SK-N-SH treated with all-trans-retinoic acid at 6 μM for 48 hours (cell line): ENCODE measurements around the gene FOXO3.

Experiments used
- ATAC-seq: fragments of 200-7000 bp; cut with Tn5 transposase; 3 replicates; pipeline ENCODE4 v1.9.1; 2020; ENCODE audit warnings: mild to moderate bottlenecking, moderate library complexity
- ARNTL ChIP-seq: fragments of 450-650 bp; formaldehyde crosslinking; IDR thresholded peaks from 2 replicates; pipeline ENCODE4 v1.5.0; 2020; ENCODE audit warnings: low read depth, mild to moderate bottlenecking, moderate library complexity, borderline replicate concordance
- BACH2 ChIP-seq: fragments of 250-450 bp; sonication (Bioruptor Pico); IDR thresholded peaks from 2 replicates; pipeline ENCODE4 v1.9.0; 2021; ENCODE audit warnings: mild to moderate bottlenecking, borderline replicate concordance
- CSDC2 ChIP-seq: fragments of 250-450 bp; sonication (Bioruptor Pico); IDR thresholded peaks from 2 replicates; pipeline ENCODE4 v1.5.0; 2020; ENCODE audit warnings: mild to moderate bottlenecking, moderate library complexity
- ESRRG ChIP-seq: fragments of 250-450 bp; sonication (Bioruptor Pico); IDR thresholded peaks from 2 replicates; pipeline ENCODE4 v1.6.1; 2021; ENCODE audit warnings: mild to moderate bottlenecking
- GLIS3 ChIP-seq: fragments of 250-450 bp; sonication (Bioruptor Pico); IDR thresholded peaks from 2 replicates; pipeline ENCODE4 v1.5.0; 2020; ENCODE audit warnings: mild to moderate bottlenecking, moderate library complexity
- ISL1 ChIP-seq: fragments of 250-450 bp; sonication (Bioruptor Pico); IDR thresholded peaks from 2 replicates; pipeline ENCODE4 v2.1.2; 2022; ENCODE audit warnings: mild to moderate bottlenecking, moderate library complexity
- OSR1 ChIP-seq: fragments of 250-450 bp; sonication (Bioruptor Pico); IDR thresholded peaks from 2 replicates; pipeline ENCODE4 v1.8.0; 2022; ENCODE audit warnings: moderate library complexity, mild to moderate bottlenecking, inconsistent platforms
- PPARA ChIP-seq: fragments of 250-450 bp; sonication (Bioruptor Pico); IDR thresholded peaks from 2 replicates; pipeline ENCODE4 v1.5.0; 2020; ENCODE audit warnings: mild to moderate bottlenecking, borderline replicate concordance
- RARB ChIP-seq: fragments of 250-450 bp; sonication (Bioruptor Pico); IDR thresholded peaks from 2 replicates; pipeline ENCODE4 v1.8.0; 2021; ENCODE audit warnings: mild to moderate bottlenecking, moderate library complexity
- SNAI2 ChIP-seq: fragments of 250-450 bp; sonication (Bioruptor Pico); IDR thresholded peaks from 2 replicates; pipeline ENCODE4 v1.5.0; 2020; ENCODE audit warnings: mild to moderate bottlenecking, moderate library complexity
- TOX ChIP-seq: fragments of 250-450 bp; sonication (Bioruptor Pico); IDR thresholded peaks from 2 replicates; pipeline ENCODE4 v1.8.0; 2021; ENCODE audit warnings: mild to moderate bottlenecking, moderate library complexity, borderline replicate concordance
- ZC3H10 ChIP-seq: fragments of 250-450 bp; sonication (Bioruptor Pico); IDR thresholded peaks from 2 replicates; pipeline ENCODE4 v1.5.1; 2021; ENCODE audit warnings: mild to moderate bottlenecking, moderate library complexity
- ZFP3 ChIP-seq: fragments of 250-450 bp; sonication (Bioruptor Pico); IDR thresholded peaks from 2 replicates; pipeline ENCODE4 v1.5.0; 2020; ENCODE audit warnings: mild to moderate bottlenecking, moderate library complexity
- ZFP30 ChIP-seq: fragments of 450-650 bp; formaldehyde crosslinking; IDR thresholded peaks from 2 replicates; pipeline ENCODE4 v1.5.0; 2022; ENCODE audit warnings: mild to moderate bottlenecking, moderate library complexity
- ZNF565 ChIP-seq: fragments of 450-650 bp; formaldehyde crosslinking; conservative IDR thresholded peaks from 2 replicates; pipeline ENCODE4 v1.5.0; 2020; ENCODE audit warnings: low read depth, mild to moderate bottlenecking, moderate library complexity
- ZNF8 ChIP-seq: fragments of 450-650 bp; formaldehyde crosslinking; IDR thresholded peaks from 2 replicates; pipeline ENCODE4 v1.5.0; 2020; ENCODE audit warnings: mild to moderate bottlenecking, moderate library complexity
- TF ChIP-seq, protein P1 (sequence below): fragments of 250-450 bp; sonication (Bioruptor Pico); IDR thresholded peaks from 2 replicates; pipeline ENCODE4 v1.8.0; 2021; ENCODE audit warnings: low read depth, mild to moderate bottlenecking, moderate library complexity, borderline replicate concordance
- TF ChIP-seq, protein P2 (sequence below): fragments of 250-450 bp; sonication (Bioruptor Pico); IDR thresholded peaks from 2 replicates; pipeline ENCODE4 v1.8.0; 2020; ENCODE audit warnings: mild to moderate bottlenecking, moderate library complexity, borderline replicate concordance
- TF ChIP-seq, protein P3 (sequence below): fragments of 250-450 bp; sonication (Bioruptor Pico); IDR thresholded peaks from 2 replicates; pipeline ENCODE4 v1.5.1; 2021; ENCODE audit warnings: mild to moderate bottlenecking, moderate library complexity
- TF ChIP-seq, protein P4 (sequence below): fragments of 250-450 bp; sonication (Bioruptor Pico); IDR thresholded peaks from 2 replicates; pipeline ENCODE4 v1.5.1; 2020; ENCODE audit warnings: low read depth, mild to moderate bottlenecking, moderate library complexity
- TF ChIP-seq, protein P5 (sequence below): fragments of 250-450 bp; sonication (Bioruptor Pico); IDR thresholded peaks from 2 replicates; pipeline ENCODE4 v1.5.0; 2020; ENCODE audit warnings: mild to moderate bottlenecking, moderate library complexity

FOXO3 gene

DNA sequence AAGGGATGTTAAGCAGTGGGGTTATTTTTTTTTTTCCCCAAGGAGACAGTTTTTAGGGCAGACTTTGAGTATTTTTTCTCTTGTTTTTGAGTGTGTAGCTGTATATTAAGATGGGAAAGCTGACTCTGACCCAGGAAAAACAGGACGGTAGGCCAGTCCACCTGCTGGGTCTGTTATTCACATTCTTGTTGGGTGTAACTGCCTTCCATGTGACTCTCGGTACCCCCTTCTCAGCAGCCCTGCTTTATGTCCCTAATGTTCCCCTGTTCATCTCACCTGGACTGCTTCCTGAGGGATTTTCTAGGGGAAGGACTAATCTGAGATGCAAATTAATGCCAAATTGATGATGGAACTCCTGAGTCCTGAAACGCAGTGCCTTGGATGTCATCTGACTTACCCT is 21.9 kb downstream of the FOXO3 start:
- TF ChIP-seq SNAI2 (no peak), CSDC2 (CRISPR knock-in tag) (no peak), ZFP30 (CRISPR knock-in tag) (no peak), BACH2 (CRISPR knock-in tag) (no peak), ZFP3 (CRISPR knock-in tag) (no peak), ZC3H10 (no peak), RARB (CRISPR knock-in tag) (no peak)
- TF ChIP-seq, protein P1, sequence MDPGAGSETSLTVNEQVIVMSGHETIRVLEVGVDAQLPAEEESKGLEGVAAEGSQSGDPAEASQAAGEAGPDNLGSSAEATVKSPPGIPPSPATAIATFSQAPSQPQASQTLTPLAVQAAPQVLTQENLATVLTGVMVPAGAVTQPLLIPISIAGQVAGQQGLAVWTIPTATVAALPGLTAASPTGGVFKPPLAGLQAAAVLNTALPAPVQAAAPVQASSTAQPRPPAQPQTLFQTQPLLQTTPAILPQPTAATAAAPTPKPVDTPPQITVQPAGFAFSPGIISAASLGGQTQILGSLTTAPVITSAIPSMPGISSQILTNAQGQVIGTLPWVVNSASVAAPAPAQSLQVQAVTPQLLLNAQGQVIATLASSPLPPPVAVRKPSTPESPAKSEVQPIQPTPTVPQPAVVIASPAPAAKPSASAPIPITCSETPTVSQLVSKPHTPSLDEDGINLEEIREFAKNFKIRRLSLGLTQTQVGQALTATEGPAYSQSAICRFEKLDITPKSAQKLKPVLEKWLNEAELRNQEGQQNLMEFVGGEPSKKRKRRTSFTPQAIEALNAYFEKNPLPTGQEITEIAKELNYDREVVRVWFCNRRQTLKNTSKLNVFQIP (CRISPR knock-in tag), result no peak
- no peak for ATAC-seq

DNA sequence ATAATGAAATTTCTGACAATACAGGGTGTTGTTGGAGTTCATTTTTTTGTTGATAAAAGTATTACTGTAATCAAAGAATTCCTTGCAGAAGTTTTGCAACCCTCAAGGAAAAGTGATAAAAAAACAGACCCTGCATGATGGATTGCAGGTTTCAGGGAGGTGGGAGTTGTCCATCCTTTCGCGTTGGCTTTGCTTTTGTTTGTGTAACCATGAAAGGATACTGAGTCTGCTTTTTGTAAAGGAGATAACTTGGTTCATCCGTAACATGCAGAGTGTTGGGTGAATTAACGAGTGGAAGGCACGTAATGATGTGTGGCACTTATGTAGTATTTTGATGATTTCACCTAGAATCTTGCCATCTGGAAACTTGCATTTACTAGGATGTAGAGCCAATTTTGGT is 23.6 kb downstream of the FOXO3 start:
- ATAC-seq, result no peak
- TF ChIP-seq ESRRG, result no peak
- no peak for TF ChIP-seq ZNF565 (CRISPR knock-in tag)
- TF ChIP-seq, protein P2, sequence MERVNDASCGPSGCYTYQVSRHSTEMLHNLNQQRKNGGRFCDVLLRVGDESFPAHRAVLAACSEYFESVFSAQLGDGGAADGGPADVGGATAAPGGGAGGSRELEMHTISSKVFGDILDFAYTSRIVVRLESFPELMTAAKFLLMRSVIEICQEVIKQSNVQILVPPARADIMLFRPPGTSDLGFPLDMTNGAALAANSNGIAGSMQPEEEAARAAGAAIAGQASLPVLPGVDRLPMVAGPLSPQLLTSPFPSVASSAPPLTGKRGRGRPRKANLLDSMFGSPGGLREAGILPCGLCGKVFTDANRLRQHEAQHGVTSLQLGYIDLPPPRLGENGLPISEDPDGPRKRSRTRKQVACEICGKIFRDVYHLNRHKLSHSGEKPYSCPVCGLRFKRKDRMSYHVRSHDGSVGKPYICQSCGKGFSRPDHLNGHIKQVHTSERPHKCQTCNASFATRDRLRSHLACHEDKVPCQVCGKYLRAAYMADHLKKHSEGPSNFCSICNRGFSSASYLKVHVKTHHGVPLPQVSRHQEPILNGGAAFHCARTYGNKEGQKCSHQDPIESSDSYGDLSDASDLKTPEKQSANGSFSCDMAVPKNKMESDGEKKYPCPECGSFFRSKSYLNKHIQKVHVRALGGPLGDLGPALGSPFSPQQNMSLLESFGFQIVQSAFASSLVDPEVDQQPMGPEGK (CRISPR knock-in tag), result no peak
- no peak for TF ChIP-seq RARB (CRISPR knock-in tag)
- TF ChIP-seq ZFP3 (CRISPR knock-in tag), result no peak
- no peak for TF ChIP-seq ISL1
- TF ChIP-seq OSR1, result no peak

DNA sequence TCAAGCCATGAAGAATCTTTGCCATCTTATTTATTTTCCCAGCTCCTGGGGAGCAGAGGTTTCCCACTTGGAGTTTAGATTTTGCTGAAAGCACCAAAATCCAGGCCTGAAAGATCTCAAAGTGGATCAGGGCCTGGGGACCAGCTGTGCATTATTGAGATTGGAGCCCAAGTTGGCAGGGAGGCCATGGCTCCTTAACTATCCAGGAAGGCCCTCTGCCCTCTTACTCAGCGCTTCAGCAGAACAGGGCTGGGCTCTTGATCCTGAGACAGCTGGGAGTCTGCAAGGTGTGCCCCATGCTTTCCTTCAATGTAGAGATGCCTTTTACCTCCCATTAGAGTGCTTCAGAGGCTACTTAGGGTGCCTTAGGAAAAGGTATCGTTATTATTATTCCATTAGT is 24.6 kb downstream of the FOXO3 start:
- TF ChIP-seq, protein P3, sequence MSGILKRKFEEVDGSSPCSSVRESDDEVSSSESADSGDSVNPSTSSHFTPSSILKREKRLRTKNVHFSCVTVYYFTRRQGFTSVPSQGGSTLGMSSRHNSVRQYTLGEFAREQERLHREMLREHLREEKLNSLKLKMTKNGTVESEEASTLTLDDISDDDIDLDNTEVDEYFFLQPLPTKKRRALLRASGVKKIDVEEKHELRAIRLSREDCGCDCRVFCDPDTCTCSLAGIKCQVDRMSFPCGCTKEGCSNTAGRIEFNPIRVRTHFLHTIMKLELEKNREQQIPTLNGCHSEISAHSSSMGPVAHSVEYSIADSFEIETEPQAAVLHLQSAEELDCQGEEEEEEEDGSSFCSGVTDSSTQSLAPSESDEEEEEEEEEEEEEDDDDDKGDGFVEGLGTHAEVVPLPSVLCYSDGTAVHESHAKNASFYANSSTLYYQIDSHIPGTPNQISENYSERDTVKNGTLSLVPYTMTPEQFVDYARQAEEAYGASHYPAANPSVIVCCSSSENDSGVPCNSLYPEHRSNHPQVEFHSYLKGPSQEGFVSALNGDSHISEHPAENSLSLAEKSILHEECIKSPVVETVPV (CRISPR knock-in tag), result no peak
- TF ChIP-seq, protein P2 (CRISPR knock-in tag), result no peak
- TF ChIP-seq GLIS3 (CRISPR knock-in tag) (no peak), BACH2 (CRISPR knock-in tag) (no peak), ZFP3 (CRISPR knock-in tag) (no peak), TOX (CRISPR knock-in tag) (no peak), SNAI2 (no peak), ZFP30 (CRISPR knock-in tag) (no peak), RARB (CRISPR knock-in tag) (no peak), ZNF8 (CRISPR knock-in tag) (no peak), ARNTL (CRISPR knock-in tag) (no peak), CSDC2 (CRISPR knock-in tag) (no peak), ZC3H10 (no peak), PPARA (no peak), OSR1 (no peak), ISL1 (no peak), ESRRG (no peak)
- TF ChIP-seq, protein P4, sequence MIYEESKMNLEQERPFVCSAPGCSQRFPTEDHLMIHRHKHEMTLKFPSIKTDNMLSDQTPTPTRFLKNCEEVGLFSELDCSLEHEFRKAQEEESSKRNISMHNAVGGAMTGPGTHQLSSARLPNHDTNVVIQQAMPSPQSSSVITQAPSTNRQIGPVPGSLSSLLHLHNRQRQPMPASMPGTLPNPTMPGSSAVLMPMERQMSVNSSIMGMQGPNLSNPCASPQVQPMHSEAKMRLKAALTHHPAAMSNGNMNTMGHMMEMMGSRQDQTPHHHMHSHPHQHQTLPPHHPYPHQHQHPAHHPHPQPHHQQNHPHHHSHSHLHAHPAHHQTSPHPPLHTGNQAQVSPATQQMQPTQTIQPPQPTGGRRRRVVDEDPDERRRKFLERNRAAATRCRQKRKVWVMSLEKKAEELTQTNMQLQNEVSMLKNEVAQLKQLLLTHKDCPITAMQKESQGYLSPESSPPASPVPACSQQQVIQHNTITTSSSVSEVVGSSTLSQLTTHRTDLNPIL, result no peak
- TF ChIP-seq, protein P5, sequence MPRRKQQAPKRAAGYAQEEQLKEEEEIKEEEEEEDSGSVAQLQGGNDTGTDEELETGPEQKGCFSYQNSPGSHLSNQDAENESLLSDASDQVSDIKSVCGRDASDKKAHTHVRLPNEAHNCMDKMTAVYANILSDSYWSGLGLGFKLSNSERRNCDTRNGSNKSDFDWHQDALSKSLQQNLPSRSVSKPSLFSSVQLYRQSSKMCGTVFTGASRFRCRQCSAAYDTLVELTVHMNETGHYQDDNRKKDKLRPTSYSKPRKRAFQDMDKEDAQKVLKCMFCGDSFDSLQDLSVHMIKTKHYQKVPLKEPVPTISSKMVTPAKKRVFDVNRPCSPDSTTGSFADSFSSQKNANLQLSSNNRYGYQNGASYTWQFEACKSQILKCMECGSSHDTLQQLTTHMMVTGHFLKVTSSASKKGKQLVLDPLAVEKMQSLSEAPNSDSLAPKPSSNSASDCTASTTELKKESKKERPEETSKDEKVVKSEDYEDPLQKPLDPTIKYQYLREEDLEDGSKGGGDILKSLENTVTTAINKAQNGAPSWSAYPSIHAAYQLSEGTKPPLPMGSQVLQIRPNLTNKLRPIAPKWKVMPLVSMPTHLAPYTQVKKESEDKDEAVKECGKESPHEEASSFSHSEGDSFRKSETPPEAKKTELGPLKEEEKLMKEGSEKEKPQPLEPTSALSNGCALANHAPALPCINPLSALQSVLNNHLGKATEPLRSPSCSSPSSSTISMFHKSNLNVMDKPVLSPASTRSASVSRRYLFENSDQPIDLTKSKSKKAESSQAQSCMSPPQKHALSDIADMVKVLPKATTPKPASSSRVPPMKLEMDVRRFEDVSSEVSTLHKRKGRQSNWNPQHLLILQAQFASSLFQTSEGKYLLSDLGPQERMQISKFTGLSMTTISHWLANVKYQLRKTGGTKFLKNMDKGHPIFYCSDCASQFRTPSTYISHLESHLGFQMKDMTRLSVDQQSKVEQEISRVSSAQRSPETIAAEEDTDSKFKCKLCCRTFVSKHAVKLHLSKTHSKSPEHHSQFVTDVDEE (CRISPR knock-in tag), result no peak
- no peak for ATAC-seq
